ENCODE data around the gene ADAMTS7. TPM values are rescaled to one million over a fixed set of nuclear protein-coding genes. Genes with fewer than 3 reads are reported as not detected.

ADAMTS7 gene
- total RNA-seq, 1 experiment from 2014 or later = 23.1 TPM

DNA sequence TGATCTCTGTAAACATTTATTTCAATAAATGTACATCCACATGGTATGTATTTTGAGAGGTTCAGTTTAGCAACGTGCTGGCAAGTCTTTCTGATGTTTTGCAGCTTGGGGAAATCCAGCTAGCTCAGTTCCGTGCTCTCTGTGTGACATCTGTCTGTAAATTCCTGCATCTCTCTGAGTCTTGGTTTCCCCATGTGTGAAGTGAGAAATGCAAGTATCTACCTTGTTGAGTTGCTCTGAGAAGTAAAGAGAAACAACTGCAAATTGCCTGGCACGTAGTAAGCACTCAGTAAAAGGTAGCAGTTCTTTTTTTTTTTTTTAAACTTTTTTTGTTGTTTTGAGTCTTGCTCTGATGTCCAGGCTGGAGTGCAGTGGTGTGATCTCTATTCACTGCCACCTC lies 31.3 kb upstream of the ADAMTS7 start:
- WGBS (ENCODE audit: extremely low coverage, insufficient read length, low lambda C conversion rate) = no CpG with 5 or more reads among the region's 3 CpGs
- Histone ChIP-seq H3K79me2 (ENCODE audit: insufficient read depth, low read length) (no peaks in the 10 kb centered on the region), H3K9me3 (ENCODE audit: control insufficient read depth, low read depth, low read length) (no peaks in the 10 kb centered on the region), H4K8ac (replicated peaks; ENCODE audit: insufficient read length, low read depth, low read length) (no peak overlapping the region), H3K14ac (ENCODE audit: insufficient read depth, low read length) (no peak overlapping the region), H3K79me1 (ENCODE audit: insufficient read depth, low read depth, low read length, poor library complexity, severe bottlenecking) (no peaks in the 10 kb centered on the region), H3K56ac (ENCODE audit: insufficient read length, low read depth, low read length) (no peak overlapping the region), H3K4ac (ENCODE audit: low read depth, low read length) (no peak overlapping the region), H3K4me2 (ENCODE audit: insufficient read depth, insufficient read length, low read length) (no peak overlapping the region), H4K20me1 (ENCODE audit: control insufficient read depth, insufficient read depth, insufficient read length) (no peaks in the 10 kb centered on the region), H3K23ac (ENCODE audit: insufficient read length, low read depth, low read length) (no peak overlapping the region), H3K18ac (ENCODE audit: insufficient read length, low read depth, low read length) (no peak overlapping the region), H2BK20ac (ENCODE audit: low read depth, low read length, poor library complexity, severe bottlenecking) (no peak overlapping the region), H3K23me2 (ENCODE audit: insufficient read length, low read depth, low read length, poor library complexity, severe bottlenecking) (no peaks in the 10 kb centered on the region), H3K9ac (ENCODE audit: extremely low read depth, insufficient read length, low read length) (no peak overlapping the region), H2AFZ (ENCODE audit: low read length) (no peak overlapping the region), H2BK12ac (ENCODE audit: insufficient read length, low read depth, low read length) (no peak overlapping the region), H2BK5ac (ENCODE audit: insufficient read length, low read length) (no peak overlapping the region), H2BK120ac (ENCODE audit: low read depth, low read length, poor library complexity, severe bottlenecking) (no peak overlapping the region), H3K27ac (ENCODE audit: insufficient read length, low read depth, low read length) (no peak overlapping the region), H2BK15ac (ENCODE audit: low read depth, low read length) (no peak overlapping the region), H2AK5ac (ENCODE audit: insufficient read length, low read length) (no peak overlapping the region), H3K4me1 (ENCODE audit: insufficient read depth, low read length) (no peaks in the 10 kb centered on the region), H3K27me3 (ENCODE audit: insufficient read depth, low read length) (no peaks in the 10 kb centered on the region), H4K91ac (ENCODE audit: insufficient read length, low read depth, low read length) (no peak overlapping the region), H4K5ac (ENCODE audit: insufficient read length, low read depth, low read length) (no peak overlapping the region), H3T11ph (ENCODE audit: low read length) (no peak overlapping the region)
- DNase-seq = no peak
- Mint-ChIP-seq H3K4me3 (no peak overlapping the region), H3K9me3 (peaks cover 0 to 3% of the 10 kb centered on the region in 2 experiments; a peak in 1 of 5 replicates), H3K27ac (no peak overlapping the region), H3K4me1 (peaks cover 3 to 5% of the 10 kb centered on the region in 2 experiments), H3K36me3 (ENCODE audit: insufficient read depth in 1 of 3, low read depth in 3 of 3) (peaks cover 0 to 3% (median 0%) of the 10 kb centered on the region in 3 experiments; a peak in 2 of 7 replicates), H3K27me3 (ENCODE audit: low read depth) (peaks cover 1% of the 10 kb centered on the region)
- TF ChIP-seq, protein P1, sequence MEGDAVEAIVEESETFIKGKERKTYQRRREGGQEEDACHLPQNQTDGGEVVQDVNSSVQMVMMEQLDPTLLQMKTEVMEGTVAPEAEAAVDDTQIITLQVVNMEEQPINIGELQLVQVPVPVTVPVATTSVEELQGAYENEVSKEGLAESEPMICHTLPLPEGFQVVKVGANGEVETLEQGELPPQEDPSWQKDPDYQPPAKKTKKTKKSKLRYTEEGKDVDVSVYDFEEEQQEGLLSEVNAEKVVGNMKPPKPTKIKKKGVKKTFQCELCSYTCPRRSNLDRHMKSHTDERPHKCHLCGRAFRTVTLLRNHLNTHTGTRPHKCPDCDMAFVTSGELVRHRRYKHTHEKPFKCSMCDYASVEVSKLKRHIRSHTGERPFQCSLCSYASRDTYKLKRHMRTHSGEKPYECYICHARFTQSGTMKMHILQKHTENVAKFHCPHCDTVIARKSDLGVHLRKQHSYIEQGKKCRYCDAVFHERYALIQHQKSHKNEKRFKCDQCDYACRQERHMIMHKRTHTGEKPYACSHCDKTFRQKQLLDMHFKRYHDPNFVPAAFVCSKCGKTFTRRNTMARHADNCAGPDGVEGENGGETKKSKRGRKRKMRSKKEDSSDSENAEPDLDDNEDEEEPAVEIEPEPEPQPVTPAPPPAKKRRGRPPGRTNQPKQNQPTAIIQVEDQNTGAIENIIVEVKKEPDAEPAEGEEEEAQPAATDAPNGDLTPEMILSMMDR (conservative IDR thresholded peaks at IDR 0.05) = no peak
